ENCODE data around the gene HS3ST3A1. TPM values are rescaled to one million over a fixed set of nuclear protein-coding genes. Genes with fewer than 3 reads are reported as not detected.

The HS3ST3A1 gene
- total RNA-seq, 3 donors from 2014 or later: 0.27 TPM; not detected in 2

GRCh38 chr17:13545941-13546340 is 55.8 kb downstream of the HS3ST3A1 start:
- ATAC-seq (no peak), DNase-seq (no peak)
- peaks cover 4% of the 10 kb centered on the region for H3K9me3 Mint-ChIP-seq
- H3K27me3 Mint-ChIP-seq (ENCODE audit: low read depth): peaks cover 22% of the 10 kb centered on the region
- no peaks in the 10 kb centered on the region for H3K4me1 Mint-ChIP-seq (ENCODE audit: low read depth)
- no peak overlapping the region for H3K4me3 Mint-ChIP-seq
- H3K36me3 Mint-ChIP-seq (ENCODE audit: insufficient read depth): no peaks in the 10 kb centered on the region

GRCh38 chr17:13544765-13545164 is 57.0 kb downstream of the HS3ST3A1 start:
- H3K4me1 Mint-ChIP-seq (ENCODE audit: low read depth): no peaks in the 10 kb centered on the region
- H3K36me3 Mint-ChIP-seq (ENCODE audit: insufficient read depth): no peaks in the 10 kb centered on the region
- peaks cover 16% of the 10 kb centered on the region for H3K27me3 Mint-ChIP-seq (ENCODE audit: low read depth)
- ATAC-seq (no peak), DNase-seq (no peak)
- H3K4me3 Mint-ChIP-seq: no peak overlapping the region
- no peaks in the 10 kb centered on the region for H3K9me3 Mint-ChIP-seq

GRCh38 chr17:13544292-13544691 is 57.4 kb downstream of the HS3ST3A1 start:
- DNase-seq (no peak), ATAC-seq (no peak)
- H3K4me3 Mint-ChIP-seq: no peak overlapping the region
- H3K4me1 Mint-ChIP-seq (ENCODE audit: low read depth): no peaks in the 10 kb centered on the region
- no peaks in the 10 kb centered on the region for H3K36me3 Mint-ChIP-seq (ENCODE audit: insufficient read depth)
- peaks cover 16% of the 10 kb centered on the region for H3K27me3 Mint-ChIP-seq (ENCODE audit: low read depth)
- H3K9me3 Mint-ChIP-seq: no peaks in the 10 kb centered on the region

GRCh38 chr17:13542636-13543035 is 59.1 kb downstream of the HS3ST3A1 start:
- ATAC-seq: no peak
- Mint-ChIP-seq H3K27me3 (ENCODE audit: low read depth) (peaks cover 16% of the 10 kb centered on the region), H3K4me1 (ENCODE audit: low read depth) (no peaks in the 10 kb centered on the region), H3K36me3 (ENCODE audit: insufficient read depth) (no peaks in the 10 kb centered on the region), H3K4me3 (no peak overlapping the region), H3K9me3 (no peaks in the 10 kb centered on the region)
- DNase-seq: no peak

GRCh38 chr17:13541032-13541480 is 60.7 kb downstream of the HS3ST3A1 start:
- no peak for DNase-seq
- Mint-ChIP-seq H3K36me3 (ENCODE audit: insufficient read depth) (no peaks in the 10 kb centered on the region), H3K4me3 (no peak overlapping the region), H3K27me3 (ENCODE audit: low read depth) (peaks cover 14% of the 10 kb centered on the region), H3K4me1 (ENCODE audit: low read depth) (no peaks in the 10 kb centered on the region), H3K9me3 (no peaks in the 10 kb centered on the region)
- no peak for ATAC-seq

GRCh38 chr17:13540546-13540945 is 61.2 kb downstream of the HS3ST3A1 start:
- no peak for DNase-seq

GRCh38 chr17:13539421-13539820 is 62.3 kb downstream of the HS3ST3A1 start:
- ATAC-seq (no peak), DNase-seq (no peak)
- Mint-ChIP-seq H3K9me3 (no peaks in the 10 kb centered on the region), H3K4me3 (no peak overlapping the region), H3K27me3 (ENCODE audit: low read depth) (peaks cover 12% of the 10 kb centered on the region), H3K4me1 (ENCODE audit: low read depth) (no peaks in the 10 kb centered on the region), H3K36me3 (ENCODE audit: insufficient read depth) (no peaks in the 10 kb centered on the region)

More at GRCh38 chr17:13540546-13540945, 61.2 kb downstream of the HS3ST3A1 start:
- Mint-ChIP-seq H3K4me3 (no peak overlapping the region), H3K27me3 (ENCODE audit: low read depth) (peaks cover 14% of the 10 kb centered on the region), H3K9me3 (no peaks in the 10 kb centered on the region), H3K36me3 (ENCODE audit: insufficient read depth) (no peaks in the 10 kb centered on the region), H3K4me1 (ENCODE audit: low read depth) (no peaks in the 10 kb centered on the region)
- ATAC-seq: no peak

- H3K9me3 Mint-ChIP-seq: no peaks in the 10 kb centered on the region
- peaks cover 12% of the 10 kb centered on the region for H3K27me3 Mint-ChIP-seq (ENCODE audit: low read depth)
- no peak overlapping the region for H3K4me3 Mint-ChIP-seq
- ATAC-seq (no peak), DNase-seq (no peak)
- H3K36me3 Mint-ChIP-seq (ENCODE audit: insufficient read depth): no peaks in the 10 kb centered on the region
- H3K4me1 Mint-ChIP-seq (ENCODE audit: low read depth): no peaks in the 10 kb centered on the region
Observed at GRCh38 chr17:13538841-13539411, 62.8 kb downstream of the HS3ST3A1 start.

- DNase-seq (no peak), ATAC-seq (no peak)
- Mint-ChIP-seq H3K36me3 (ENCODE audit: insufficient read depth) (no peaks in the 10 kb centered on the region), H3K27me3 (ENCODE audit: low read depth) (peaks cover 12% of the 10 kb centered on the region), H3K9me3 (no peaks in the 10 kb centered on the region), H3K4me3 (no peak overlapping the region), H3K4me1 (ENCODE audit: low read depth) (no peaks in the 10 kb centered on the region)
Observed at GRCh38 chr17:13537871-13538643, 63.7 kb downstream of the HS3ST3A1 start.

GRCh38 chr17:13537167-13537731 is 64.5 kb downstream of the HS3ST3A1 start:
- H3K9me3 Mint-ChIP-seq: no peaks in the 10 kb centered on the region
- DNase-seq (no peak), ATAC-seq (no peak)
- H3K27me3 Mint-ChIP-seq (ENCODE audit: low read depth): peaks cover 12% of the 10 kb centered on the region
- H3K4me3 Mint-ChIP-seq: no peak overlapping the region
- no peaks in the 10 kb centered on the region for H3K36me3 Mint-ChIP-seq (ENCODE audit: insufficient read depth)
- H3K4me1 Mint-ChIP-seq (ENCODE audit: low read depth): no peaks in the 10 kb centered on the region

- DNase-seq: no peak
- H3K36me3 Mint-ChIP-seq (ENCODE audit: insufficient read depth): no peaks in the 10 kb centered on the region
- ATAC-seq: no peak
- H3K27me3 Mint-ChIP-seq (ENCODE audit: low read depth): peaks cover 22% of the 10 kb centered on the region
- H3K9me3 Mint-ChIP-seq: no peaks in the 10 kb centered on the region
- H3K4me3 Mint-ChIP-seq: no peak overlapping the region
- no peaks in the 10 kb centered on the region for H3K4me1 Mint-ChIP-seq (ENCODE audit: low read depth)
Observed at GRCh38 chr17:13534946-13535345, 66.8 kb downstream of the HS3ST3A1 start.

- ATAC-seq: no peak
- no peaks in the 10 kb centered on the region for H3K9me3 Mint-ChIP-seq
Observed at GRCh38 chr17:13531721-13532120, 70.0 kb downstream of the HS3ST3A1 start.

GRCh38 chr17:13525876-13526275 is 75.9 kb downstream of the HS3ST3A1 start:
- no peak overlapping the region for H3K4me3 Mint-ChIP-seq

More at GRCh38 chr17:13531721-13532120, 70.0 kb downstream of the HS3ST3A1 start:
- H3K4me1 Mint-ChIP-seq (ENCODE audit: low read depth): no peaks in the 10 kb centered on the region
- DNase-seq: no peak
- peaks cover 39% of the 10 kb centered on the region for H3K27me3 Mint-ChIP-seq (ENCODE audit: low read depth)
- no peaks in the 10 kb centered on the region for H3K36me3 Mint-ChIP-seq (ENCODE audit: insufficient read depth)
- H3K4me3 Mint-ChIP-seq: no peak overlapping the region

GRCh38 chr17:13523164-13523563 is 78.6 kb downstream of the HS3ST3A1 start:
- DNase-seq: no peak
- no peak for ATAC-seq
- Mint-ChIP-seq H3K9me3 (no peaks in the 10 kb centered on the region), H3K36me3 (ENCODE audit: insufficient read depth) (no peaks in the 10 kb centered on the region), H3K4me3 (no peak overlapping the region), H3K4me1 (ENCODE audit: low read depth) (no peaks in the 10 kb centered on the region), H3K27me3 (ENCODE audit: low read depth) (peaks cover 11% of the 10 kb centered on the region)

More at GRCh38 chr17:13525876-13526275, 75.9 kb downstream of the HS3ST3A1 start:
- H3K9me3 Mint-ChIP-seq: no peaks in the 10 kb centered on the region
- no peaks in the 10 kb centered on the region for H3K4me1 Mint-ChIP-seq (ENCODE audit: low read depth)
- H3K36me3 Mint-ChIP-seq (ENCODE audit: insufficient read depth): no peaks in the 10 kb centered on the region
- peaks cover 24% of the 10 kb centered on the region for H3K27me3 Mint-ChIP-seq (ENCODE audit: low read depth)
- DNase-seq (no peak), ATAC-seq (no peak)

GRCh38 chr17:13522749-13523148 is 79.0 kb downstream of the HS3ST3A1 start:
- Mint-ChIP-seq H3K9me3 (no peaks in the 10 kb centered on the region), H3K4me1 (ENCODE audit: low read depth) (no peaks in the 10 kb centered on the region), H3K27me3 (ENCODE audit: low read depth) (peaks cover 7% of the 10 kb centered on the region), H3K36me3 (ENCODE audit: insufficient read depth) (no peaks in the 10 kb centered on the region), H3K4me3 (no peak overlapping the region)
- DNase-seq (no peak), ATAC-seq (no peak)
